Tibial nerve (tissue), 4 donors: ENCODE data around the gene GSN. TPM values are rescaled to one million over a fixed set of nuclear protein-coding genes. Genes with fewer than 3 reads are reported as not detected.

Source experiments
- DNase-seq, 2 donors: peaks; one replicate each; pipeline ENCODE4 v3.0.0-alpha.2; 2019; ENCODE audit warnings: low spot score in 2 of 2
- H3K27ac ChIP-seq, 4 donors: fragments of 200-600 bp; sonication (generic) in 3 of 4; one replicate each; pipeline ENCODE4 v1.5.1; 2017 to 2019; ENCODE audit warnings: mild to moderate bottlenecking in 1 of 4
- H3K27me3 ChIP-seq, 2 donors: fragments of 200-600 bp; sonication (generic) in 1 of 2; one replicate each; pipeline versions ENCODE4 v1.5.1 to v1.6.0; 2017 to 2019
- H3K36me3 ChIP-seq, 3 donors: fragments of 200-600 bp; sonication (generic); one replicate each; pipeline ENCODE4 v1.5.1; 2018 to 2019
- H3K4me1 ChIP-seq, 4 donors: fragments of 200-600 bp; sonication (generic) in 3 of 4; one replicate each; pipeline ENCODE4 v1.5.1; 2017 to 2019
- H3K4me3 ChIP-seq, 4 donors: fragments of 200-600 bp; sonication (generic) in 3 of 4; one replicate each; pipeline ENCODE4 v1.5.1; 2017 to 2019; ENCODE audit warnings: mild to moderate bottlenecking in 1 of 4, moderate library complexity in 1 of 4
- H3K9me3 ChIP-seq, 4 donors: fragments of 200-600 bp; sonication (generic) in 3 of 4; one replicate each; pipeline ENCODE4 v1.5.1; 2017 to 2019
- CTCF ChIP-seq, 5 experiments: fragments of 200-600 bp in 3 of 5; fragments of 450-650 bp in 2 of 5; sonication (generic) in 3 of 5; IDR thresholded peaks; one replicate each; pipeline ENCODE4 v1.5.1; 2016 to 2019; ENCODE audit warnings: antibody characterized with exemption in 5 of 5, mild to moderate bottlenecking in 3 of 5, moderate library complexity in 2 of 5
- EP300 ChIP-seq, 2 donors: sonication (generic); formaldehyde crosslinking; IDR thresholded peaks; one replicate each; pipeline ENCODE4 v1.6.1; 2017; ENCODE audit warnings: antibody characterized with exemption in 2 of 2, mild to moderate bottlenecking in 1 of 2
- POLR2A ChIP-seq, 2 donors: fragments of 450-650 bp; IDR thresholded peaks; one replicate each; pipeline ENCODE4 v1.6.1; 2017; ENCODE audit warnings: antibody characterized with exemption in 2 of 2, mild to moderate bottlenecking in 2 of 2, moderate library complexity in 2 of 2
- WGBS, 2 donors: methylation state at CpG; one replicate each; pipeline ENCODE4 v1.1.5; 2018; 5-methylcytosine and 5-hydroxymethylcytosine counted together
- total RNA-seq, 4 donors: library from RNA; depleted of rRNA; stranded (reverse); fragments of >200 nt; gene quantifications; one replicate each; pipeline ENCODE4 v1.1.0, GENCODE V29; 2016

Gene GSN
- total RNA-seq, 4 donors from 2014 or later: 1,899 to 6,678 (median 4,539) TPM

DNA sequence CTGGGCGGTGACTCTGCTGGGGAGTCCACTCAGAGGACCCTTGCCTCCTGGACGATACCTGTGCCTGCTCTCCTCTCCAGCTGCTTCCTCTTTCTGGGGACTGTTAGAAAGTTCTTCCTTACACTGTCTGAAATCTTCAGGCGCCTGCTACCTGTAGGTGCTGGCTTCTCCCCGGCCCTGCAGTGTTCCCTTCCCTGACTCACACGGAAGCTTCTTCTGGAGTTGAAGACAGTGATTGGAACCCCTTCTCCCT, 562 bp downstream of the GSN start:
- 0 to 3% methylated on average over 5 of the region's 5 CpGs for WGBS, 2 donors
- Histone ChIP-seq H3K9me3 (no peaks in the 10 kb centered on the region), H3K4me1 (peaks cover 0 to 60% (median 27%) of the 10 kb centered on the region in 4 donors), H3K27me3 (no peaks in the 10 kb centered on the region), H3K4me3 (peak overlapping the region; percentile 65 to 94 (median 87)), H3K27ac (peak overlapping the region; percentile 85 to 99 (median 96)), H3K36me3 (no peaks in the 10 kb centered on the region)
- no peak for TF ChIP-seq CTCF (IDR thresholded peaks at IDR 0.05)
- no peak for TF ChIP-seq POLR2A (IDR thresholded peaks at IDR 0.05)
- no peak for TF ChIP-seq EP300 (IDR thresholded peaks at IDR 0.05)
- no peak for DNase-seq

DNA sequence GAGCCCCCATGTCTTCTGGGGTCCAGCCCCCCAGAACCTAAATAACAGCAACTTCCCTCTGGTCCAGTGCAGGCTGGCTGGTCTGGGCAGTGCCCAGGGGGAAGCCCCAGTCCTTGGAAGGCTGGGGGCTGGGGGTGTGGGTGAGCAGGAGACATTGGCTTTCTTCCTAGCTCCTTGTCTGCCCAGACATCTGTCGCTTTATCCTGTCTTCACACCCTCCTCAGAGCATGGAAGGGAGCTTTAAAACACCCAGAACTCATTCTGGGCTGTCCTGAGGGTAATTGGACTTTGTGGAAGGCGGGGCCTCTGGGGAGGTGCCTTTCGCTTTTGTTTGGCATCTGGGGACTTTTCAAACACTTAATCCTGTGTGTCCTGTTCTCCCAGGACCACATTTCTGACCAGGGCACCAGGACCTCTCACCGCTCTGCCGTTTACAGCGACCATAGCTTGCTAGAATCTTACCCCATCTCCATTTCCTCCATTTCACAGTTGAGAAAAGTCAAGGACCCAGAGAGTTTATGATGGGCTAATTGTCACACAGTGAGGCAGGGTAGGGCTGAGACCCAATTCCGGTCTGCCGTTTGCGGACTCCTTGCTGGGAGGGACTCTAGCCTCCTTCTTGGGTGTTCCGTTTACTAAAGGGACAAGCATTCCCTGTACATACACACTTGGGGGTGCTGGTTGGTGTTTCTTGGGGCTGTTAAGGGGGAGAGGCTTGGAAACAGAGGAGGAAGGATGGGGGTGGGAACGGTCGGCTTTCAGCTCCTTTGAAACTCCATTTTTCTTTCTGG, 1.1 kb downstream of the GSN start:
- TF ChIP-seq POLR2A (IDR thresholded peaks at IDR 0.05): no peak
- no peak for TF ChIP-seq EP300 (IDR thresholded peaks at IDR 0.05)
- no peak for TF ChIP-seq CTCF (IDR thresholded peaks at IDR 0.05)
- Histone ChIP-seq H3K36me3 (no peaks in the 10 kb centered on the region), H3K4me1 (peaks cover 0 to 65% (median 29%) of the 10 kb centered on the region in 4 donors), H3K27ac (peak overlapping the region; percentile 85 to 99 (median 96)), H3K9me3 (no peaks in the 10 kb centered on the region), H3K27me3 (no peaks in the 10 kb centered on the region), H3K4me3 (peak overlapping the region; percentile 65 to 94 (median 87))
- no peak for DNase-seq
- WGBS, 2 donors: 3 to 10% methylated on average over 12 of the region's 12 CpGs

DNA sequence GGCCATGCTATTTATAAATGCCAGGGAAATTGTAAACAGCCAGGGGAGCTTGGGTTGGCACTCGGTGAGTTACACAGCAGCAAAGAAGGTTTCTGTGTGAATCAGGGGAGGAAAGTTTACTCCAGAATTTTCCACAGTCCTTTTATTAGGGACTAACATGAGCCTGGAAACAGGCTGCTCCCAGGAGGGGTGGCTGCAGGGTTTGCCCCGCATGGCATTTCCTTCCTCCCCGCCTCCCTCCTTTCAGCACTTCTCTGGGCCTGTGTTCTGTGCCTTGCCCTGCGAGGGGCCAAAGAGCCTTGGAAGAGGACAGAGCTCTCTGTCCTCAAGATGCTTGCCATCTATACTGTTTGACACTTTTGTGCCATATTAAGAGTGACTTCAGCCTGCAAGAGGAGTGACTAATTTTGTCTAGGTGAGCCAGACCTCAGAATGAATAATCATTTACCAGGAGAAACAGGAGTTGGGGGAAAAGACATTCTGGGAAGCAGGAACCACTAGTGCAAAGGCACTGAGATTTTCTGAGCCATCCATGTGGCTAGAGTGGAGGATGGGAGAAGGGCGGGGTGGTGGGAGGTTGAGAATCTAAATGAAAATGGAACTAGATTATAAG, 1.8 kb downstream of the GSN start:
- no peaks in the 10 kb centered on the region for H3K27me3 ChIP-seq
- H3K4me3 ChIP-seq: peak overlapping the region; percentile 65 to 94 (median 87)
- WGBS, 2 donors: 20 to 55% methylated on average over 5 of the region's 5 CpGs
- DNase-seq: no peak
- H3K36me3 ChIP-seq: no peaks in the 10 kb centered on the region
- peak overlapping the region; percentile 85 to 99 (median 96) for H3K27ac ChIP-seq
- peaks cover 0 to 72% (median 35%) of the 10 kb centered on the region in 4 donors for H3K4me1 ChIP-seq
- TF ChIP-seq EP300 (IDR thresholded peaks at IDR 0.05) (no peak), POLR2A (IDR thresholded peaks at IDR 0.05) (no peak), CTCF (IDR thresholded peaks at IDR 0.05) (no peak)
- no peaks in the 10 kb centered on the region for H3K9me3 ChIP-seq

DNA sequence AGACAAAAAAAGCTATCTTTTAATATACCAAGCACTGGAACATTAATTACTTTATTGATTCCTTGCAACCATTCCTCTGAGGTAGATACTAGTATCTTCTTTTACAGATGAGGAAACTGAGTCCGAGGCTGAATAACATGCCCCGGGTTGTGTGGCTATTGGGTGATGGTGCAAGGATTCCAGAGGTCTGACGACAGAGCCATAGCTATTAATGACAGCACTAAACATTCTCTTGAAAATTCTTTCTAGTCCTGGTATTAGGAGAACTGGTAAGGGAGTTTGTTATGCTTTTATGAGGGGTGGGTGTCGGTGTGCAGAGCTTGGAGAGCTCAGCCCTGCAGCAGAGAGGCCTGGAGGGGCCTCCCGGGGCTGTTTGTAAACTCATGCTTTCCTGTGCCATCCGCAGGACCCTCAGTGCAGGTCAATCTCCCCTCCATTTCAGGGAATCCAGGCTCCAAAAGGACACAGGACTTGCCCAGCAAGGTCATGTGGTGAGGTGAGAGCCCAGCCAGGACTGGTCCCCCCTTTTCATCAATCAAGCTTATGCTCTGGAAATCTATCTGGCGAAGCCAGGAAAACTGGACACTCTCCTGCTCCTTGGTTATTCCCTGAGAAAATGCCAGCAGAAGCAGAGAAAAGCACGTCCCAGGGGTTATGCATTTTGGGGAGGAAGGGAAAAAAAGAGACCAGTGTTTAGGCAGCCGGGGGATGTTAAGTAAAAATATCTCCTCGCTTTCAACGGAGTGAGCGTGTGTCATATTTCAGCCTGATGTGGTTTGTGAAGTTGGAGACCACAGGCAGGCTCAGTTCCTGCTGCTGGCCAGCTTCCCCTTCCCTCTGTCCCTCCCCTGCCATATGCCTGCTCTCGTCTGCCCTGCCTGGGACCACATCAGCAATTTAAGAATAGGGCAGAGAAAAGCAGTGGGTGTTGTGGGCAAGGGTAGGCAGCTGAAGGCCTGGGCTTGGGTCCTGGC, 3.7 kb downstream of the GSN start:
- H3K4me3 ChIP-seq: peak overlapping the region in 2 of 4 donors; percentile 20 to 94
- H3K4me1 ChIP-seq: peaks cover 0 to 85% (median 52%) of the 10 kb centered on the region in 4 donors
- peak overlapping the region; percentile 53 to 99 (median 80) for H3K27ac ChIP-seq
- H3K27me3 ChIP-seq: no peaks in the 10 kb centered on the region
- peak in 1 of 2 donors; percentile 37 for DNase-seq
- TF ChIP-seq CTCF (IDR thresholded peaks at IDR 0.05): no peak
- peak in 1 of 2 donors; percentile 27 for TF ChIP-seq POLR2A (IDR thresholded peaks at IDR 0.05)
- TF ChIP-seq EP300 (IDR thresholded peaks at IDR 0.05): peak in 1 of 2 donors; percentile 68
- no peaks in the 10 kb centered on the region for H3K9me3 ChIP-seq
- H3K36me3 ChIP-seq: no peaks in the 10 kb centered on the region
- 22 to 23% methylated on average over 13 of the region's 13 CpGs for WGBS, 2 donors
